Umbilical cord (tissue), 2 donors: ENCODE results near the gene DCUN1D1. TPM values are rescaled to one million over a fixed set of nuclear protein-coding genes. Genes with fewer than 3 reads are reported as not detected.
"Not testable (repeated sequence)": the region's sequence is repeated elsewhere in the genome, so short reads cannot be mapped to it uniquely, and the experiment has no call there.

Experiments used
- DNase-seq: peaks from one replicate; pipeline ENCODE4 v3.0.0-alpha.2; 2015; ENCODE audit warnings: low spot score
- total RNA-seq: library from RNA; depleted of rRNA; stranded (reverse); fragments of >200 nt; gene quantifications from one replicate; pipeline ENCODE4 v1.2.3, GENCODE V29; 2014; ENCODE audit warnings: low replicate concordance; ENCODE audit not compliant: insufficient read depth

Gene DCUN1D1
- total RNA-seq, result 39.7 TPM

- peak; percentile 92 for DNase-seq
Observed at GRCh38 chr3:182980204-182981037, at the start of gene DCUN1D1. Gene DCUN1D1 (minus strand): TSS chr3:182980538. CDS start chr3:182980489, 49 bp downstream.

GRCh38 chr3:183028416-183028815, 48.1 kb upstream of the DCUN1D1 start:
- no peak for DNase-seq

- DNase-seq, result no peak
Observed at GRCh38 chr3:183027276-183027675, 46.9 kb upstream of the DCUN1D1 start.

- no peak for DNase-seq
Observed at GRCh38 chr3:183022936-183023516, 42.7 kb upstream of the DCUN1D1 start.

GRCh38 chr3:183018421-183019192, 38.3 kb upstream of the DCUN1D1 start:
- DNase-seq, result no peak

GRCh38 chr3:183015185-183015584, 34.8 kb upstream of the DCUN1D1 start:
- no peak for DNase-seq

GRCh38 chr3:183013856-183014255, 33.5 kb upstream of the DCUN1D1 start:
- no peak for DNase-seq

GRCh38 chr3:183013074-183013473, 32.7 kb upstream of the DCUN1D1 start:
- no peak for DNase-seq

GRCh38 chr3:183008800-183009199, 28.5 kb upstream of the DCUN1D1 start:
- no peak for DNase-seq

GRCh38 chr3:183008303-183008702, 28.0 kb upstream of the DCUN1D1 start:
- DNase-seq, result no peak

GRCh38 chr3:183006396-183007002, 26.2 kb upstream of the DCUN1D1 start:
- DNase-seq, result no peak

GRCh38 chr3:182999767-183000166, 19.4 kb upstream of the DCUN1D1 start:
- no peak for DNase-seq

- DNase-seq, result not testable (repeated sequence)
Observed at GRCh38 chr3:182993486-182994201, 13.3 kb upstream of the DCUN1D1 start.

- DNase-seq, result no peak
Observed at GRCh38 chr3:182989566-182989965, 9.2 kb upstream of the DCUN1D1 start.

- no peak for DNase-seq
Observed at GRCh38 chr3:182986021-182986420, 5.7 kb upstream of the DCUN1D1 start.

- DNase-seq, result no peak
Observed at GRCh38 chr3:182983876-182984275, 3.5 kb upstream of the DCUN1D1 start.

GRCh38 chr3:182981038-182981380, 671 bp upstream of the DCUN1D1 start:
- no peak for DNase-seq

GRCh38 chr3:182979674-182980191, 605 bp downstream of the DCUN1D1 start:
- peak; percentile 22 for DNase-seq

- DNase-seq, result peak; percentile 3
Observed at GRCh38 chr3:182979103-182979673, 1.1 kb downstream of the DCUN1D1 start.

GRCh38 chr3:182978387-182978786, 2.0 kb downstream of the DCUN1D1 start:
- no peak for DNase-seq

GRCh38 chr3:182973047-182973446, 7.3 kb downstream of the DCUN1D1 start:
- no peak for DNase-seq
